Stromal cell of bone marrow (primary cell): Measurements from ENCODE around the gene DNM1L.
A peak's percentile ranks its signal among the peaks of the same experiment; 100 is the strongest.

Experiments used
- DNase-seq: peaks from one replicate; pipeline ENCODE4 v3.0.0-alpha.2; 2012; ENCODE audit warnings: low read depth

The DNM1L gene

DNA sequence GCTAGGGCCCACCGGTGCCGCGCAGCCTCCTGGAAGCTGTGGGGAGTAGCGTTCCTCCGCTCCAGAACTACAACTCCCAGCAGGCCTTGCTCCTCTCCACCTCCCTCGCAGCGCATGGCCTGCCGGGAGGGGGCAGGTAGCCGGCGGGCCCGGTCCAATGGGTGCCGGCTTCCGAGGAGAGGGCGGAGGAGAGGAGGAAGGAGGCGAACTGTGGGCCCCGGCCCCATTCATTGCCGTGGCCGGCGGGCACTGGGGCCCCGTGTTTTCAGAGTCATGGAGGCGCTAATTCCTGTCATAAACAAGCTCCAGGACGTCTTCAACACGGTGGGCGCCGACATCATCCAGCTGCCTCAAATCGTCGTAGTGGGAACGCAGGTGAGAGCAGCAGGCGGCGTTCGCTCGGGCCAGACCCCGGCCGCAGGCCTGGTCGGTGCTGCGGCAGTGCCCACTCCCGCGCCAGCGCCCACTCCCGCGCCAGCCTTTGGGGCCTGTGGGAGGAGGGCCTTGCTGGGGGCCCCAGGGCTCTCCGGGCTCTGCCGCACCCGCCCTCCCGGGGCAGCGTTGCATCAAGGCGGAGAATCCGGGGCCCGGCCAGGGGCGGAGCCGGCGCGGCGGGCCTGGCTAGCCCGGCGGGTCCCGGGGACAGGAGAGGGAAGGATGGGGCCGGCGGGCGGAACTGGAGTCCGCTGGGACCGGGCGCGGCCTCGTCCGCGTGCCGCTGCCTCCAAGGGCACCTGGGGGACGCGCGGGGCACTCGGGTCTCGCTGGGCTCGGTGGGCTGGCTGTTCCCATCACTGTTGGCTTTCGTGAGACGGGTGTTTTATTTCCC, at the start of gene DNM1L:
Gene DNM1L, plus strand, starts transcription at position 211 of the 829 bp plus-strand sequence. Its CDS starts 63 bp downstream, at position 274.
- DNase-seq, result peak; percentile 94

DNA sequence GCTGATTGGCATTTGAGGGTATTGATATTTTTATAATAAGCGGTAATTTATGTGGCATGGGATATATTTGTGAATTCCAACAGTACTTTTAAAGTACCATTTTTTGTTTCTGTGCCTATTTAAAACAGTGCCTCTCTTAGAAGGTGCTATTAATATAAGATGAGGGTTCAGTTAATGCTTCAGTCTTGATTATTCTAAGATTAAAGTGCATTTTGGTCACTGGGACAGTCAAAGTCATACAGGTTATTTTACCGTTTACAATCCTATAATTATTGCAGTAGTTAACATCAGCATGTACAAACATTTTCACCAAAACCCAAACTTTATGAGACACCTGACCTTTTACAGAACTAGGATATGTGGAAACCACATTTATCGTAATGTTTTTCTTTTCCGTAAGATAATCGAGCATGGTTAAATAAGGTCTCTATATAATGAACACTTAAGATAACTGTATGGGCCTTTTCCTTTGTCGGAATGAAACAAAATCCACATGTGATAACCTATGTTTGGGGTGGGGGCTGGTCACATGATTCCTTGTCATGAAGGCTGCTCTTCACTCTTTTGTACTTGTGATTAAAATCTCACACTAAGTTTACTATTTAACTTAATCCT, 37.7 kb upstream of the DNM1L start:
- DNase-seq, result no peak

GRCh38 chr12:32644431-32644830, 34.7 kb upstream of the DNM1L start:
- no peak for DNase-seq

DNA sequence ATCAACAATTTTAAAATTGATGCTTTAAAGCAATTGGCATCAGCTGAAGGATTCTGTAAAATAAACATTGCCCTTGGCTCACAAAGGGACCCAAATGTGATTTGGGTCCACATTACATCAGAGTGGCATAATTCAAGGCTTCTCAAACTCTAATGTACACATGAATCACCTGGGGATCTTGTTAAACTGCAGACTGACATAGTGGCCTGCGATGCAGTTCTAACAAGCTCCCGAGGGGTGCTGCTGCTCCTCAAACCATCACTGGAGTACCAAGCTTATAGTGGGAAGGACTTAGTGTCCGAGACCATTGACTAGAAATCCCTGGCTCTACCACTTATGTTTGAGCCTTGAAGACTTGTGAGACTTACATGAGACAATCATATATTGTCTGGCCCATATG, 31.8 kb upstream of the DNM1L start:
- no peak for DNase-seq

DNA sequence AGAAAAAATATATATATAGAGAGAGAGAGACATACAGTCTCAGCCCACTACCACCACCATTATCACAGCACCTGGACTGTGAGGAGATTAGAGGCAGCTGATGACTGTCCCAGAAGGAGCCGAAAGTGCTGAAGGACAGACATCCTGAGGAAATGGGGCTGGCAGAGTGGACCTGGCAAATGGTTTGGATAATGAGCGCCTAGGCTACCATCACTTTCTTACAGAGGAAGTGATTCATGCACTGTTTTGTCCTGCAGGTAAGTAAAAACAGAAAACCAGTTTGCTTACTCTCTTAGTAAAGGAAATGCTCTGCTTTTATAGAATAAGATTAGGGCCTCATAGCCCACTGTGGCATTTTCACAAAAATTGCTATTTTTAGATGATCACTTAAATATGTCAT, 28.6 kb upstream of the DNM1L start:
- no peak for DNase-seq

- DNase-seq, result no peak
Measured at GRCh38 chr12:32651151-32651955, 27.7 kb upstream of the DNM1L start.

- no peak for DNase-seq
Measured at GRCh38 chr12:32651956-32652210, 27.2 kb upstream of the DNM1L start.

DNA sequence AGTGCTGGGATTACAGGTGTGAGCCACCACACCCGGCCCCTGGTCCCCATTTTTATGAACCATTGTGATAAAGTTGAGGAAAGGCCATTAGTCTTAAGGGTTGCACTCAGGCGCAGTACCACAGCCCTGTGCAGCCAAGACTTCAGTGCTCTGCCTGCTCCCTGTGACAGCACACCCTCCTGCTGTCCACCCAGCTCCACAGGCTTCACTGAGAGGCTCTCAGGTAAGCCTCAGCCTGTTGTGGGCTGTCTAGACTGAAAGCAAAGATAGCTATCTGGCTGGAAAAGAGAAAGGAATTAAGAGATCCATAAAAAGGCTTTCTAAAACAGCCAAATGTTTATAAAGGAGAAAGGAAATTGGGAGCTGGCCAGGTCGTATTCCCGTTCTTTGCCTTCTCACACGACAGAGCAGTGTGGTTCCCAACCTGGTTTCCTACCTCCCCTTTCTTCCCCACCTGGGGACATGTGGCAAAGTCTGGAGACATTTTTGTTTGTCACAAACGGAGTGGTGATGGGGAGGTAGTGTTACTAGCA, 19.1 kb upstream of the DNM1L start:
- no peak for DNase-seq

- no peak for DNase-seq
Measured at GRCh38 chr12:32661706-32662105, 17.4 kb upstream of the DNM1L start.

DNA sequence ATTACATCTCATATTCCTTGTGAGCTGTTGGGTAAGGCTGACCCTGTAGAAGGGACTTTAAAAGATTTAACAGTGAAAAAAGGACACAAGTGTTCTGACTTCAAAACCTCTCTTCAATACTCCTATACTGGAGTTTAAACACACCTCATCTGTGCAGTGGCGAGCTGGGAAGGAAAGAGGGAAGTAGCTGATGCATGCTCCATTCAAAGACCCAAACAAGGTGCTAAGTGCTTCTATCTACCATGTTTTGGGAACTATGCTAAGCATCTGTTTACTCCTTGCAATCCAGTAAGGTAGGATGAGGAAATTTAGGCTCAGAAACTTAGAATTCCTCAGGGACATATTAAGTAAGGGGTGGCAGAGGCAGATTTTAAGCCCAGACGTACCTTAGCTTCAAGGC, 16.4 kb upstream of the DNM1L start:
- no peak for DNase-seq

GRCh38 chr12:32666018-32666417, 13.1 kb upstream of the DNM1L start:
- no peak for DNase-seq

DNA sequence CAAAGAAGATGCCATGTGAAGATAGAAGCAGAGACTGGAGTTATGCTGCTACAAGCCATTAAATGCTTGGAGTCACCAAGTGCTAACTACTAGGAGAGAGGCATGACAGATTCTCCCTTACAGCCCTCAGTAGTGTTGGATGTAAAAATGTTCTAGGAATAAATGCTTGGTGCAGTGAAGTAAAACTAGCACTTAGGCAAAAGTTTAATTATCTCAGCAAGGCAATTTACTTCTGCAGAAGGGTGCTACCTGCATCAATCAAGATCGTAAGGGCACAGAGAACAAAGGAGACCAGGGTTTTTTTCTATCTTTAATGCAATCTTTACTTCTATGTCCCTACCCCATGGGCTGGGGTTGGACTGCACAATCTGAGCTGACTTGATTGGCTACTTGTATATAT, 9.5 kb upstream of the DNM1L start:
- no peak for DNase-seq

DNA sequence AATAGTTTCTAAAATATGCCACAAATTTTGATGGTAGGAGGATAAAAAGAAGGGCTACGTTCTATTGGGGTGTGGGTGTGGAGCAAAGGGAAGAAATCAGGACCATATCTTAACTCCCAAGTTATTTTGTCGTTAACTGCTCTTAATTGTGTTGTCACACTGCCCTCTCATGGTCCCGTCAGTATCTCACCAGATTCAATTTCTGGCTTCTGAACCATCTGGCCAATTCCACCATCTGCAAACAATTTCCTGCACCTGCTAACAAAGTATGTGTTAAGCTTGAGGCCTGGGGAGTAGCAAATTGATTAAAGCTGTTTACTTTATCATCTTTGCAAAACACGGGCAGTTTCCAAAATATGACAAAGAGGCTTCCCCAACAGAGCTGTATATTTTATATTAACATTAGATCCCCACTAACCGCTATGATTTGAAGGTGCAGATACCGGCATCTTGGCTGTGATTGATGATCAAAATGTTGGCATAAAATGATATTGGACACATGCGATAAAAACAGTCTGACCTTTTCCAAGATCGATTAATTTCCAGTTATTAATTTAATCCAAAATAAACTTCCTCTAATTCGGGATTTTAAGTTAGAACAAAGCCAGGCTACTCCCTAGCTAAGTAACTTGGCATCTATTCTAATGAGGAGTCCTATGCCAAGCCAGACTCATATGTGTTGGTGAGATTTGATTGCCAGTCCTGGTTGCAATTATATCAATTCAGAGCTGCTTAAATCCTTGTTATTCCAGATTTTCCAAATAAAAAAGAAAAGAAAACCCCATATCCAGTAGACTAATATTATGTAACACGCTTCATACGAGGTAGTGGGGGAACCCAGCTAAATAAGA, 6.9 kb upstream of the DNM1L start:
- peak; percentile 50 for DNase-seq

GRCh38 chr12:32679920-32680237, 778 bp downstream of the DNM1L start:
- DNase-seq, result no peak

- no peak for DNase-seq
Measured at GRCh38 chr12:32680787-32681186, 1.7 kb downstream of the DNM1L start.

- no peak for DNase-seq
Measured at GRCh38 chr12:32681272-32681671, 2.2 kb downstream of the DNM1L start.

GRCh38 chr12:32686340-32686739, 7.2 kb downstream of the DNM1L start:
- DNase-seq, result no peak

DNA sequence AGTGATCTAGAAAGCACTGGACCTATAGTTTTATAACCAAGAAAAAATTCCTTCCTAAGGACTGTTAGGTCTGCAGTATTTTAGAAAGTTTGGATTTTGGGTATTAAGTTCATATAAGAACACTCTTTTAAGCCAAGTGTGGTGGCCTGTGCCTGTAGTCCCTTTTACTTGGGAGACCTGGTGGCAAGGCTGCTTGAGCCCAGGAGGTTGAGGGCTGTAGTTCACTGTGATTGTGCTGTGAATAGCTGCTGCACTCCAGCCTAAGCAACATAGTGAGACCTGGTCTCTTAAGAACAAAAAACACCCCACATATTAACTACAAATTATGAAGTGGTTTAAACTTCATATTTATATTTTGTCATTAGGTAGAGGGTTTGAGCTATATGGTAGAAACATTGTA, 9.7 kb downstream of the DNM1L start:
- no peak for DNase-seq

DNA sequence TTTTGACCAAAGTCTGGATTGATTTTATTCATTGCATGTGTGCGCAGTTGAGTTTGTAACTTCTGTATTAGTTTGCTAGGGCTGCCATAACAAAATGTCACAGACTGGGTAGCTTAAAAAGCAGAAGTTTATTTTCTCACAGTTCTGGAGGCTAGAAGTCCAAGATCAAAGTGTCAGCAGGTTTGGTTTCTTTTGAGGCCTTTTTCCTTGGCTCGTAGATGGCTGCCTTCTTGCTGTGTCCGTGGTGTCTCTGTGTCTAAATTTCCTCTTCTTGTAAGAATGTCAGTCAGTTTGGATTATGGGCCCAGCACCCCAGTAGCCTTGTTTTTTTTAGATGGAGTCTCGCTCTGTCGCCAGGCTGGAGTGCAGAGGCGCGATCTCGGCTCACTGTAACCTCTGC, 11.8 kb downstream of the DNM1L start:
- no peak for DNase-seq

DNA sequence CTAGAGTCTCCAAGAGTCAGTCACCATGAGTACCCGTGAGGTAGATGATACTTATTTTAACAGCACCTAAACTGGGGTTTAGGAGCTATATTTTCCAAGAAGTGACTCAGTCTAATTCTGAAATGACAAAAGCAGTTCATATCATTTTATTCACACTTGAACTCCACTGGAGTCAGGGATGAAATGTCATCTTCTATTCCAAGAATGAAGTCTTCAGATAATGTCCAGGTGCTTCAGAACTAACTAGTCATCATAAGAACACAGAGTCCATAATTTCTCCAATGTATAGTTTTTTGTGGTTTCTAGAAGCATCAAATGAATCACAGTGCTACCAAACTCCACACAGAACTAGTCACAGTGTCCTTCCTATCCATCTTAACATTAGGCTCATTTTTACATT, 13.3 kb downstream of the DNM1L start:
- no peak for DNase-seq

GRCh38 chr12:32693036-32693435, 13.9 kb downstream of the DNM1L start:
- no peak for DNase-seq

GRCh38 chr12:32695787-32696186, 16.7 kb downstream of the DNM1L start:
- no peak for DNase-seq
